ENCODE data around the gene ABCC1. TPM values are rescaled to one million over a fixed set of nuclear protein-coding genes. Genes with fewer than 3 reads are reported as not detected.

ABCC1 gene
- total RNA-seq, 2 experiments from 2014 or later, result 40.3 to 41.0 TPM

GRCh38 chr16:16021646-16021987 is 72.2 kb downstream of the ABCC1 start:
- CTCF ChIA-PET, result no interaction called here
- DNase-seq, result no peak
- H3K9me3 Mint-ChIP-seq, result no peaks in the 10 kb centered on the region
- H3K27me3 Mint-ChIP-seq (ENCODE audit: low read depth), result no peaks in the 10 kb centered on the region
- H3K27ac Mint-ChIP-seq, result no peak overlapping the region
- H3K4me1 Mint-ChIP-seq (ENCODE audit: low read depth), result peaks cover 32% of the 10 kb centered on the region
- no peak overlapping the region for H3K4me3 Mint-ChIP-seq
- peaks cover 35% of the 10 kb centered on the region for H3K36me3 Mint-ChIP-seq (ENCODE audit: low read depth)
- intact Hi-C loops (cut with micrococcal nuclease), result no loop called here

DNA sequence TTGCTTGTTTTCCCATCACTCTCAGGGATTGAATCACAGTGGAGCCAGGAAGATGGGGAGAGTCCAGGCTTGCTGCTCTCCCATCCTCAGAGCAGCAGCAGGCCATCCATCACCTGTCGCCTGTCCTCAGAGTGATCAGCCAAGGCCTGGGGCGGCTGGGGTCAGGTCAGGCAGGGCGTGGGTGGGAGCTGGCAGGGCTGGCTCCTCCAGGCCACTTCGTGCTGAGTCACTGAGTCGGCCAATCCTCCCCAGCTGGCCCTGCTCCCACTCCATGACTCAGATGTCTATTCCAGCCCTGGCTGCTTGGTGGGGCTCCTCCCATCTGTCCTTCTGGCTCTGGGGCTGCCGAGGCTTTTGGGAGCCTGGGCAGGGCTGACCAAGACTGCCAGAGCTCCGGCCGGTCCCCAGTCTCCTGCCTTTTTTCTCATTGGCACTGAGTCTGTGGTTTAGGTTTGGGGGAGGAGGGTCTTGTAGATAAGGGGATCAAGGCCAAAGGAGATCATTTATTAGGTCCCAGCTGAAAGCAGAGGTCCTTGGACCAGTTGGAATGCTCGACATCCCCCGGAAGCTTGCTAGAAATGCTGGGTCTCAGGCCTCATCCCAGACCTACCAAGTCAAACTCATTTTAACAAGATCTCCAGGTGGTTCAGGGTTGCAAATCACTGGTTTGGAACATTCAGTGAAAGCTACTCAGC is 72.7 kb downstream of the ABCC1 start:
- DNase-seq, result no peak
- intact Hi-C loops (cut with micrococcal nuclease), result no loop called here
- peaks cover 34% of the 10 kb centered on the region for H3K4me1 Mint-ChIP-seq (ENCODE audit: low read depth)
- CTCF ChIA-PET, result interaction anchor here (0.8 kb wide), 1 partner anchor 148 kb away, joined by 3 read pairs; no protein-coding TSS in a partner anchor
- H3K27me3 Mint-ChIP-seq (ENCODE audit: low read depth), result no peaks in the 10 kb centered on the region
- H3K9me3 Mint-ChIP-seq, result no peaks in the 10 kb centered on the region
- H3K36me3 Mint-ChIP-seq (ENCODE audit: low read depth), result peaks cover 33% of the 10 kb centered on the region
- H3K4me3 Mint-ChIP-seq, result no peak overlapping the region
- H3K27ac Mint-ChIP-seq, result peak overlapping the region; percentile 41

GRCh38 chr16:16022683-16023064 is 73.3 kb downstream of the ABCC1 start:
- Mint-ChIP-seq H3K36me3 (ENCODE audit: low read depth) (peaks cover 33% of the 10 kb centered on the region), H3K4me3 (no peak overlapping the region), H3K27ac (peak overlapping the region; percentile 41), H3K27me3 (ENCODE audit: low read depth) (no peaks in the 10 kb centered on the region), H3K4me1 (ENCODE audit: low read depth) (peaks cover 32% of the 10 kb centered on the region), H3K9me3 (no peaks in the 10 kb centered on the region)
- intact Hi-C loops (cut with micrococcal nuclease), result no loop called here
- no peak for DNase-seq
- CTCF ChIA-PET, result interaction anchor here (0.8 kb wide), 2 partner anchors 91 to 148 kb away, joined by 3 read pairs; no protein-coding TSS in a partner anchor

- Mint-ChIP-seq H3K36me3 (ENCODE audit: low read depth) (peaks cover 17% of the 10 kb centered on the region), H3K27ac (peak overlapping the region; percentile 79), H3K27me3 (ENCODE audit: low read depth) (no peaks in the 10 kb centered on the region), H3K9me3 (no peaks in the 10 kb centered on the region), H3K4me3 (no peak overlapping the region), H3K4me1 (ENCODE audit: low read depth) (peaks cover 30% of the 10 kb centered on the region)
- CTCF ChIA-PET, result interaction anchor here (1.0 to 1.4 kb wide), 2 partner anchors 137 to 151 kb away, joined by 3 to 7 read pairs; partner anchors contain the start of gene CEP20
- intact Hi-C loops (cut with micrococcal nuclease), result loop anchor here (2.0 to 5.0 kb wide), 4 partner anchors 63 to 1447 kb away; partner anchors contain the start of genes CEP20 and XYLT1
- peak; percentile 69 for DNase-seq
These were observed 76.0 kb downstream of the ABCC1 start for GRCh38 chr16:16025214-16025968.

DNA sequence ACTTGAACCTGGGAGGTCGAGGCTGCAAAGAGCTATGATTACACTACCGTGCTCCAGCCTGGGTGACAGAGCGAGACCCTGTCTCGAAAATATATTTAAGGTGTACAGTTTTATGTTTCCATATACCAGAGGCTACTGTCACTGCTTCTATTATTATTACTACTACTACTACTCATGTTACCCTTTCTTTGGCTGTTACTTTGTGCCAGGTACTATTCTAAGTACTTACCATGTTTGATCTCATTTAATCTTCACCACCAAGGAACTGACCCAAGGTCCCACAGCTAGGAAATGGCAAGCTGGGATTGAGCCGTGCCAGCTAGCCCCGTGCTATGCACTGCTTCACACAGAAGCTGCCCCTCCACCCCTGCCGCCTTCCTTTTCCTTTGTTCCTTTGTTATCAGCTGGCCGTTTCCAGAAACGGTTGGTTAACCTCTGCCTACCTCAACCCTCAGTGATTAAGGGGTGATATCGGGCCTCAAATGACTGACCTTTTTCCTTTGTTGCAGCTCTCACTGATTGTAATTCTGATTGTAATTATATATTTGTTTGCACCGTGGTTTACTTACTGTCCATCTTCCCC is 78.4 kb downstream of the ABCC1 start:
- Mint-ChIP-seq H3K27me3 (ENCODE audit: low read depth) (no peaks in the 10 kb centered on the region), H3K4me1 (ENCODE audit: low read depth) (peaks cover 36% of the 10 kb centered on the region), H3K4me3 (no peak overlapping the region), H3K9me3 (no peaks in the 10 kb centered on the region), H3K27ac (no peak overlapping the region), H3K36me3 (ENCODE audit: low read depth) (peaks cover 17% of the 10 kb centered on the region)
- DNase-seq, result no peak
- CTCF ChIA-PET, result interaction anchor here (0.5 kb wide), 1 partner anchor 956 kb away, joined by 3 read pairs; no protein-coding TSS in a partner anchor
- intact Hi-C loops (cut with micrococcal nuclease), result loop anchor here (5.0 kb wide), 2 partner anchors 66 to 1444 kb away; partner anchors contain the start of gene XYLT1

GRCh38 chr16:16028311-16028999 is 79.0 kb downstream of the ABCC1 start:
- Mint-ChIP-seq H3K27ac (no peak overlapping the region), H3K36me3 (ENCODE audit: low read depth) (peaks cover 18% of the 10 kb centered on the region), H3K4me1 (ENCODE audit: low read depth) (peaks cover 41% of the 10 kb centered on the region), H3K4me3 (no peak overlapping the region), H3K27me3 (ENCODE audit: low read depth) (no peaks in the 10 kb centered on the region), H3K9me3 (no peaks in the 10 kb centered on the region)
- CTCF ChIA-PET, result no interaction called here
- no peak for DNase-seq
- intact Hi-C loops (cut with micrococcal nuclease), result loop anchor here (5.0 kb wide), 2 partner anchors 66 to 1444 kb away; partner anchors contain the start of gene XYLT1

- Mint-ChIP-seq H3K27ac (no peak overlapping the region), H3K36me3 (ENCODE audit: low read depth) (peaks cover 20% of the 10 kb centered on the region), H3K4me3 (no peak overlapping the region), H3K9me3 (no peaks in the 10 kb centered on the region), H3K4me1 (ENCODE audit: low read depth) (peaks cover 36% of the 10 kb centered on the region), H3K27me3 (ENCODE audit: low read depth) (no peaks in the 10 kb centered on the region)
- CTCF ChIA-PET, result interaction anchor here (0.6 kb wide), 1 partner anchor 273 kb away, joined by 3 read pairs; no protein-coding TSS in a partner anchor
- DNase-seq, result no peak
- intact Hi-C loops (cut with micrococcal nuclease), result loop anchor here (5.0 kb wide), 2 partner anchors 67 to 1443 kb away; partner anchors contain the start of gene XYLT1
These were observed 80.1 kb downstream of the ABCC1 start for GRCh38 chr16:16029431-16030011.

- H3K4me1 Mint-ChIP-seq (ENCODE audit: low read depth), result peaks cover 27% of the 10 kb centered on the region
- H3K9me3 Mint-ChIP-seq, result no peaks in the 10 kb centered on the region
- intact Hi-C loops (cut with micrococcal nuclease), result no loop called here
- H3K36me3 Mint-ChIP-seq (ENCODE audit: low read depth), result peaks cover 20% of the 10 kb centered on the region
- CTCF ChIA-PET, result interaction anchor here (1.0 to 1.6 kb wide), 2 partner anchors 14 to 143 kb away, joined by 4 read pairs; partner anchors contain the start of gene CEP20
- DNase-seq, result no peak
- no peaks in the 10 kb centered on the region for H3K27me3 Mint-ChIP-seq (ENCODE audit: low read depth)
- no peak overlapping the region for H3K4me3 Mint-ChIP-seq
- no peak overlapping the region for H3K27ac Mint-ChIP-seq
These were observed 81.0 kb downstream of the ABCC1 start for GRCh38 chr16:16030449-16030848.

GRCh38 chr16:16031401-16031800 is 82.0 kb downstream of the ABCC1 start:
- no peak overlapping the region for H3K4me3 Mint-ChIP-seq
- peaks cover 19% of the 10 kb centered on the region for H3K4me1 Mint-ChIP-seq (ENCODE audit: low read depth)
- H3K36me3 Mint-ChIP-seq (ENCODE audit: low read depth), result peaks cover 22% of the 10 kb centered on the region
- no peaks in the 10 kb centered on the region for H3K9me3 Mint-ChIP-seq
- H3K27ac Mint-ChIP-seq, result no peak overlapping the region
- H3K27me3 Mint-ChIP-seq (ENCODE audit: low read depth), result no peaks in the 10 kb centered on the region
- intact Hi-C loops (cut with micrococcal nuclease), result no loop called here
- DNase-seq, result no peak
- CTCF ChIA-PET, result interaction anchor here (1.0 to 1.6 kb wide), 3 partner anchors 12 to 144 kb away, joined by 4 read pairs; partner anchors contain the start of gene CEP20

DNA sequence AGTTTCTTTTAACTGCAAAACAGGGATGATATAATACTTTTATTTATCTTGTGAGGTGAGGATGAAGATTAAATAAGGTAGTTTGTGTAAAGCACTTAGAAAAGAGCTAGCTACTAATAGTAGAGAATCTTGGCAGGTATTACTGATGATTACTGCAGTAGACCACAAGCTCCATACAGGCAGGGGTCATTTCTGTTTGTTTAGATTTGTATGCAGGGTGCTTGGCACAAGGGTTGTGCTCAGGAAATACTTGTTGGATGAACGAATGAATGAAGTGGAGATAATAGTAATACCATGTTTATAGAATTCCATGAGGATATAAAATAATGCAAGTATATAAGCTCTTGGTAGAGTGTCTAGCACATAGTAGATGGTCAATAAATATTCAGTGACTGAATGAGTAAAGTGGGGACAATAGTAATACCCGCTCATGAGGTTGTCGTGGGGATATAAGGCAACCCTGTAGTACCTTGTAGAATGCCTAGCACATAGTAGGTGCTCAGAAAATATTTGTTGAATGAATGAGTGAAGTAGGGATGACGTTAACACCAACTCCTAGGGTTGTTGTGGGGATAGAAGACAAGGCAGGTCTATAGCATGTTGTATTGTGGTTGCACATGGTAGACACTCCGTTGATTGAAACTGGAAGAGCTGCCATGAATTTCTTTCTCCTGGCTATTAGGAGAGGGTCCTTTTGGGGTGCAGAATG is 83.0 kb downstream of the ABCC1 start:
- intact Hi-C loops (cut with micrococcal nuclease), result no loop called here
- Mint-ChIP-seq H3K4me1 (ENCODE audit: low read depth) (peaks cover 16% of the 10 kb centered on the region), H3K4me3 (no peak overlapping the region), H3K27me3 (ENCODE audit: low read depth) (no peaks in the 10 kb centered on the region), H3K27ac (peak overlapping the region; percentile 6), H3K36me3 (ENCODE audit: low read depth) (peaks cover 27% of the 10 kb centered on the region), H3K9me3 (no peaks in the 10 kb centered on the region)
- no peak for DNase-seq
- CTCF ChIA-PET, result interaction anchor here (0.6 to 1.6 kb wide), 4 partner anchors 11 to 145 kb away, joined by 3 to 4 read pairs (median 4); partner anchors contain the start of gene CEP20

DNA sequence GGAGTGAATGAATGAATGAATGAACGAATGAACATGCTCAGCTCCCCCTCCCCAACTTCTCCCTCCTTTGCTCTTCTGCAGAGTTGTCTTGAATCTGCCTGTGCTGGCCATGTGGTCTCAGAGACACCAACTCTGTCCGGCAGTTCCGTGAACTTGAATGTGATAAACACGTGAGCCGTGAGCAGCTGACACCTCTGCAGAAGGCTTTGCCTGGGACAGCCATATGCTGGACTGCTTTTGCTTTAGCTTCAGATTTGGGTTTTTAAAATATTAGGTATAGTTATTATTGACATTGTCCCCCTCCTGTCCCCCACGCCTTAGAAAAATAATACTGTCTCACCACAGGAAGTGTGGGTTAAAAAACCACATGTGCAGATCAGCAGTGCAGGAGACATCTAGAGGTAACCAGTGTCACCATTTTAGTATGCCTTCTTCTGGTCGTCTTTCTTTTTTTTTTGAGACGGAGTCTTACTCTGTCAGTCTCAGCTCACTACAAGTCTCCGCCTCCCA is 83.8 kb downstream of the ABCC1 start:
- H3K36me3 Mint-ChIP-seq (ENCODE audit: low read depth), result peaks cover 30% of the 10 kb centered on the region
- intact Hi-C loops (cut with micrococcal nuclease), result no loop called here
- CTCF ChIA-PET, result interaction anchor here (0.6 to 1.1 kb wide), 5 partner anchors 11 to 1613 kb away, joined by 3 to 4 read pairs (median 3); no protein-coding TSS in a partner anchor
- H3K27ac Mint-ChIP-seq, result peak overlapping the region; percentile 50
- no peak overlapping the region for H3K4me3 Mint-ChIP-seq
- peaks cover 16% of the 10 kb centered on the region for H3K4me1 Mint-ChIP-seq (ENCODE audit: low read depth)
- peak; percentile 14 for DNase-seq
- H3K27me3 Mint-ChIP-seq (ENCODE audit: low read depth), result no peaks in the 10 kb centered on the region
- no peaks in the 10 kb centered on the region for H3K9me3 Mint-ChIP-seq

All from activated naive CD4-positive, alpha-beta T cell treated with anti-CD3 and anti-CD28 coated beads for 36 hours (primary cell).